BLaER1 treated with 17β-estradiol and CSF1 and Interleukin-3, amounts not matched to agents 10 nM and 100 nM (cell line): ENCODE results near the gene GATAD2B.
"Not testable (repeated sequence)": the region's sequence is repeated elsewhere in the genome, so short reads cannot be mapped to it uniquely, and the experiment has no call there.

Experiments used
- H3K27ac ChIP-seq, 11 experiments: shearing (Covaris generic); formaldehyde crosslinking; 2 replicates each; pipeline ENCODE4 v1.8.1; 2022
- H3K27me3 ChIP-seq, 11 experiments: shearing (Covaris generic); formaldehyde crosslinking; 2 replicates each; pipeline ENCODE4 v1.8.1; 2022
- H3K36me3 ChIP-seq, 11 experiments: shearing (Covaris generic); formaldehyde crosslinking; 2 replicates each; pipeline ENCODE4 v1.8.1; 2022
- H3K4me1 ChIP-seq, 10 experiments: shearing (Covaris generic); formaldehyde crosslinking; 2 replicates each; pipeline ENCODE4 v1.8.1; 2022
- H3K4me2 ChIP-seq, 11 experiments: shearing (Covaris generic); formaldehyde crosslinking; 2 replicates each; pipeline ENCODE4 v1.8.1; 2022
- H3K4me3 ChIP-seq, 10 experiments: shearing (Covaris generic); formaldehyde crosslinking; 2 replicates each; pipeline ENCODE4 v1.8.1; 2022
- H3K9ac ChIP-seq, 11 experiments: shearing (Covaris generic); formaldehyde crosslinking; 2 replicates each; pipeline ENCODE4 v1.8.1; 2022
- H3K9me3 ChIP-seq, 11 experiments: shearing (Covaris generic); formaldehyde crosslinking; replicated peaks in 1 of 11; 2 replicates each; pipeline ENCODE4 v1.8.1; 2022
- H4K20me1 ChIP-seq, 11 experiments: shearing (Covaris generic); formaldehyde crosslinking; 2 replicates each; pipeline ENCODE4 v1.8.1; 2022
- Cebpa-rat ChIP-seq, 11 experiments: shearing (Covaris generic); IDR thresholded peaks; 2 replicates each; pipeline ENCODE4 v1.8.1; 2022

Gene GATAD2B

GRCh38 chr1:153842006-153842471, 80.7 kb downstream of the GATAD2B start:
- TF ChIP-seq Cebpa-rat (IDR thresholded peaks at IDR 0.05): no peak
- H3K9ac ChIP-seq: no peak overlapping the region
- H3K4me3 ChIP-seq: no peak overlapping the region
- no peaks in the 10 kb centered on the region for H3K27me3 ChIP-seq
- H4K20me1 ChIP-seq: peaks cover 0 to 76% (median 13%) of the 10 kb centered on the region in 11 experiments; a peak in 13 of 22 replicates
- peaks cover 26 to 37% (median 31%) of the 10 kb centered on the region in 10 experiments for H3K4me1 ChIP-seq
- H3K9me3 ChIP-seq: no peaks in the 10 kb centered on the region
- peak overlapping the region in 8 of 11 experiments; percentile 7 to 59 (median 43); a peak in 8 of 22 replicates for H3K4me2 ChIP-seq
- peaks cover 6 to 30% (median 17%) of the 10 kb centered on the region in 11 experiments; a peak in 11 of 22 replicates for H3K36me3 ChIP-seq
- peak overlapping the region in 8 of 11 experiments; percentile 37 to 61 (median 52); a peak in 12 of 22 replicates for H3K27ac ChIP-seq

DNA sequence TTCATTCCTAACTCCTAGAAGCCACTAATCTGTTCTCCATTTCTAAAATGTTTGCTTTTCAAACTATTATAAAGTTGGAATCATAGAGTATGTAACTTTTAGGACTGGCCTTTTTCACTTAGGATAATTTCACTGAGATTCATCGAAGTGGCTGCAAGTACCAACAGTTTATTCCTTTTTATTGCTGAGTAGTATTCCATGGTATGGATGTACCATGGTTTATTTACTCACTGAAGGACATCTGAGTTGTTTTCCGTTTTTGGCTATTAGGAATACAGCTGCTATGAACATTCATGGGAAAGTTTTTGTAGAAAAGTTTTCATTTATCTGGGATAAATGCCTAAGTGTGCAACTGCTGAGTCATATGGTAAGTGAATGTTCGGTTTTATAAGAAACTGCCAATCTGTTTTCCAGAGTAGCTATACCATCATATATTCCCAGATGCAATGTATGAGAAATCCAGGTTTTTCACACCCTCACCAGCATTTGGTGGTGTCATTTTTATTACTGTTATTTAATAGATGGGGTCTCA, 81.2 kb downstream of the GATAD2B start:
- Histone ChIP-seq H3K4me2 (peak overlapping the region; percentile 42 to 71 (median 53); a peak in 19 of 22 replicates), H3K36me3 (peaks cover 6 to 25% (median 17%) of the 10 kb centered on the region in 11 experiments; a peak in 11 of 22 replicates), H3K4me3 (no peak overlapping the region), H4K20me1 (peaks cover 0 to 78% (median 18%) of the 10 kb centered on the region in 11 experiments; a peak in 13 of 22 replicates), H3K27ac (peak overlapping the region in 8 of 11 experiments; percentile 39 to 61 (median 52); a peak in 15 of 22 replicates), H3K9me3 (no peaks in the 10 kb centered on the region), H3K4me1 (peaks cover 26 to 37% (median 31%) of the 10 kb centered on the region in 10 experiments), H3K27me3 (no peaks in the 10 kb centered on the region), H3K9ac (no peak overlapping the region)
- no peak for TF ChIP-seq Cebpa-rat (IDR thresholded peaks at IDR 0.05)

DNA sequence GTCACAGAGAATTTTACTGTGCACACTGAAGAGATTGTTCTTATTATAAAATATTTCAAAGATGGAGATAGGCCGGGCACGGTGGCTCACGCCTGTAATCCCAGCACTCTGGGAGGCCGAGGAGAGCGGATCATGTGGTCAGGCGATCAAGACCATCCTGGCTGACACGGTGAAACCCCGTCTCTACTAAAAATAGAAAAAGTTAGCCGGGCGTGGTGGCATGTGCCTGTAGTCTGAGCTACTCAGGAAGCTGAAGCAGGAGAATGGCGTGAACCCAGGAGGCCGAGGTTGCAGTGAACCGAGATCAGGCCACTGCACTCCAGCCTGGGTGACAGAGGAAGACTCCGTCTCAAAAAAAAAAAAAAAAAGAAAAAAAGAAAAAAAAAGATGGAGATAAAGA, 82.0 kb downstream of the GATAD2B start:
- H3K4me1 ChIP-seq: peaks cover 26 to 37% (median 32%) of the 10 kb centered on the region in 10 experiments

DNA sequence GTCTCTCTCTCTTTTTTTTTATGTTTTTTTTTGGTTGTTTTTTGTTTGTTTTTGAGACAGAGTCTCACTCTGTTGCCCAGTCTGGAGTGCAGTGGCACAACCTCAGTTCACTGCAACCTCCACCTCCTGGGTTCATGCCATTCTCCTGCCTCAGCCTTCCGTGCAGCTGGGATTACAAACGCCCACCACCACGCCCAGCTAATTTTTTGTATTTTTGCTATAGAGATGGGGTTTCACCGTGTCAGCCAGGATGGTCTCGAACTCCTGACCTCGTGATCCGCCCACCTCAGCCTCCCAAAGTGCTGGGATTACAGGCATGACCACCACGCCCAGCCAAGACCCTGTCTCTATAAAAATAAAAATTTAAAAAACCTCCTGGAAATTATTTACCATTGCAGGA, 88.8 kb downstream of the GATAD2B start:
- not testable (repeated sequence) for H3K4me2 ChIP-seq, H3K27me3 ChIP-seq, H3K9me3 ChIP-seq, H3K27ac ChIP-seq, H3K9ac ChIP-seq, H3K4me3 ChIP-seq
- Histone ChIP-seq H3K4me1 (peaks cover 0 to 29% (median 3%) of the 10 kb centered on the region in 10 experiments; a peak in 7 of 20 replicates), H3K36me3 (peaks cover 12 to 57% (median 32%) of the 10 kb centered on the region in 11 experiments; a peak in 21 of 22 replicates), H4K20me1 (peaks cover 0 to 97% (median 42%) of the 10 kb centered on the region in 11 experiments; a peak in 16 of 22 replicates)

More for the DNA sequence above, 82.0 kb downstream of the GATAD2B start:
- H3K27me3 ChIP-seq, H3K9me3 ChIP-seq, H3K4me3 ChIP-seq: not testable (repeated sequence)
- Histone ChIP-seq H3K36me3 (peaks cover 7 to 22% (median 18%) of the 10 kb centered on the region in 11 experiments; a peak in 13 of 22 replicates), H3K4me2 (peak overlapping the region; percentile 42 to 71 (median 53); a peak in 21 of 22 replicates), H3K27ac (peak overlapping the region in 10 of 11 experiments; percentile 7 to 61 (median 48); a peak in 14 of 22 replicates), H4K20me1 (peaks cover 0 to 86% (median 18%) of the 10 kb centered on the region in 11 experiments; a peak in 13 of 22 replicates), H3K9ac (peak overlapping the region in 5 of 11 experiments; percentile 14 to 56 (median 29); a peak in 5 of 22 replicates)

DNA sequence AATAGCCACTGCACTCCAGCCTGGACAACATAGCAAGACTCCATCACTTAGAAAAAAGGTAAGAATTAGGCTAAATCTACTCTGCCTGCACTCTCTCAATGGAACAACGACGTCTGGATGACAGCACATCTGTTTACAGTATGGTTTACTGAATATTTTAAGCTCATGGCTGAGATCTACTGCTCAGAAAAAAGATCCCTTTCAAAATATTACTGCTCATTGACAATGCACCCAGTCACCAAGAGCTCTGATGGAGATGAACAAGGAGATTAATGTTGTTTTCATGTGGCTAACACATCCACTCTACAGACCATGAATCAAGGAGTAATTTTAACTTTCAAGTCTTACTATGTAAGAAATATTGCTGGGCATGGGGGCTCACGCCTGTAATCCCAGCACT, 89.6 kb downstream of the GATAD2B start:
- TF ChIP-seq Cebpa-rat (IDR thresholded peaks at IDR 0.05): no peak

GRCh38 chr1:153832293-153832692, 90.5 kb downstream of the GATAD2B start:
- H3K27me3 ChIP-seq: no peaks in the 10 kb centered on the region
- no peaks in the 10 kb centered on the region for H3K9me3 ChIP-seq
- H3K4me2 ChIP-seq: peak overlapping the region in 1 of 11 experiments; percentile 46; a peak in 2 of 22 replicates
- peaks cover 0 to 89% (median 35%) of the 10 kb centered on the region in 11 experiments; a peak in 15 of 22 replicates for H4K20me1 ChIP-seq
- peaks cover 25 to 66% (median 41%) of the 10 kb centered on the region in 11 experiments for H3K36me3 ChIP-seq
- no peak overlapping the region; a peak in 1 of 22 replicates for H3K27ac ChIP-seq
- H3K9ac ChIP-seq: no peak overlapping the region
- peaks cover 0 to 29% (median 3%) of the 10 kb centered on the region in 10 experiments; a peak in 7 of 20 replicates for H3K4me1 ChIP-seq
- TF ChIP-seq Cebpa-rat (IDR thresholded peaks at IDR 0.05): no peak
- no peak overlapping the region for H3K4me3 ChIP-seq

More for the DNA sequence above, 89.6 kb downstream of the GATAD2B start:
- peak overlapping the region in 2 of 11 experiments; percentile 22 to 46; a peak in 4 of 22 replicates for H3K4me2 ChIP-seq
- H3K9ac ChIP-seq: no peak overlapping the region
- H3K27me3 ChIP-seq: no peaks in the 10 kb centered on the region
- peaks cover 16 to 58% (median 33%) of the 10 kb centered on the region in 11 experiments for H3K36me3 ChIP-seq
- H3K4me3 ChIP-seq: no peak overlapping the region
- no peaks in the 10 kb centered on the region for H3K9me3 ChIP-seq
- H4K20me1 ChIP-seq: peaks cover 0 to 94% (median 35%) of the 10 kb centered on the region in 11 experiments; a peak in 15 of 22 replicates
- no peak overlapping the region for H3K27ac ChIP-seq
- H3K4me1 ChIP-seq: peaks cover 0 to 29% (median 3%) of the 10 kb centered on the region in 10 experiments; a peak in 7 of 20 replicates

DNA sequence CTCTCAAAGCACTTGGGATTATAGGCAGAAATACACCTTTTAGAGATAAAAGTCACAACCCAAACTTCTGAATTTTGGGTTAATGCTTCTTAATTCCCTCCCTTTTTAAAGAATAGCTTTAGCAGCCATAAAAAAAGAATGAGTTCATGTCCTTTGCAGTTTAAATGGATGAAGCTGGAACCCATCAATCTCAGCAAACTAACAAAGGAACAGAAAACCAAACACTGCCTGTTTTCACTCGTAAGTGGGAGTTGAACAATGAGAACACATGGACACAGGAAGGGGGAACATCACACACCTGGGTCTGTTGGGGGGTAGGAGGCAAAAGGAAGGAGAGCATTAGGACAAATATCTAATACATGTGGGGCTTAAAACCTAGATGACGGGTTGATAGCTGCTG, 91.7 kb downstream of the GATAD2B start:
- Histone ChIP-seq H3K4me3 (no peak overlapping the region), H4K20me1 (peaks cover 0 to 81% (median 33%) of the 10 kb centered on the region in 11 experiments; a peak in 15 of 22 replicates), H3K4me1 (peaks cover 7 to 37% (median 10%) of the 10 kb centered on the region in 10 experiments), H3K4me2 (no peak overlapping the region), H3K9me3 (no peaks in the 10 kb centered on the region), H3K36me3 (peaks cover 34 to 78% (median 54%) of the 10 kb centered on the region in 11 experiments), H3K27me3 (no peaks in the 10 kb centered on the region), H3K27ac (no peak overlapping the region), H3K9ac (no peak overlapping the region)
- TF ChIP-seq Cebpa-rat (IDR thresholded peaks at IDR 0.05): no peak

DNA sequence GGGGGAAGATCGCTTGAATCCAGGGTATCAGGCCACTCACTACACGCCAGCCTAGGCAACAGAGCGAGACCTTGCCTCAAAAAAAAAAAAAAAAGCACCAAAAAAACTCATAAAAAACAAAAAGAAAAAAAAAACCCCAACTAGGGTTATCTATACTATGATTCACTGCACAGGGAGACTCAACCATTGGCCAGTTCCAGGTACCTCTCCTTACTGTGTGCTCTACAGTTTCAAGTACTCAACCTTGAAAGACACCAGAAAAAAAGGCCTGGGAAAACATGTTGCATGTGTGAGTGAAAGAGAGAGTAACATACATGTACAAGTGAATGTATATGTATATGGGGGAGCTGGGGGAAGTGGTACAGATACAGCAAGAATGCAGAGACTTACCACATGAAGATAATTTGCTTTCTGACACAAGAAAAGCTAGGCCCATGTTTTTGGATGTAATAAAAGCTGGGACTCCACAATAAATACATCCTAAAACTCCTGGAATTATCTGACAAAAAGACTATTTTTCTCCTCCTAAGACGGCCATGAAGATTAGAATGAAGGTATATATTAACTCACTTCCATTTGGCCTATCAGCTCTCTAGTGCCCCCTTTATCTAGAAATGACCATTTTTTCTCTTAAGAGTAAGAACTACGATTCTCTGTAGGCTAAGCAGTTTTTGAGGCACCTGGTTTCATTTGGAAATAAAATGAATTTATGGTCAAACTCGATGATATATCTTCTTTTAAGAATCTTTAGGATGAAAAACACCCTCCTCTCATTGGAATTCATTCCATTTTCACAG, 95.4 kb downstream of the GATAD2B start:
- Histone ChIP-seq H3K4me2 (no peak overlapping the region), H3K9me3 (no peaks in the 10 kb centered on the region), H3K36me3 (peaks cover 43 to 89% (median 68%) of the 10 kb centered on the region in 11 experiments), H3K27me3 (no peaks in the 10 kb centered on the region), H3K9ac (no peak overlapping the region), H3K4me3 (no peak overlapping the region), H4K20me1 (peaks cover 0 to 75% (median 20%) of the 10 kb centered on the region in 11 experiments; a peak in 14 of 22 replicates), H3K4me1 (peaks cover 22 to 45% (median 34%) of the 10 kb centered on the region in 10 experiments), H3K27ac (no peak overlapping the region)
- TF ChIP-seq Cebpa-rat (IDR thresholded peaks at IDR 0.05): no peak
